ENCODE results near the gene EFNB1. TPM values are rescaled to one million over a fixed set of nuclear protein-coding genes. Genes with fewer than 3 reads are reported as not detected.

The EFNB1 gene
- polyA plus RNA-seq, 4 donors: 21.9 to 47.0 (median 28.7) TPM

Other genes starting within 250 kb of the EFNB1 start
- 1 to 10 TPM in 2 of 4 donors, under 1 TPM in 2; 0.67 to 5.6 (median 1.5) TPM for gene STARD8, start 181.4 kb upstream of the EFNB1 start, polyA plus RNA-seq